GM18505 (cell line): ENCODE measurements around the gene REV1.

Source experiments
- ATAC-seq: cut with Tn5 transposase; IDR thresholded peaks from one replicate; pipeline ENCODE4 v1.9.1; 2021; ENCODE audit not compliant: unreplicated experiment
- POLR2A ChIP-seq: IDR thresholded peaks from 4 replicates; pipeline ENCODE4 v1.6.1; 2011; ENCODE audit warnings: borderline replicate concordance; ENCODE audit not compliant: insufficient read depth, insufficient read length; ENCODE audit errors: extremely low read depth

REV1 gene

GRCh38 chr2:99495115-99495860 lies 5.5 kb upstream of the REV1 start:
- no peak for TF ChIP-seq POLR2A
- ATAC-seq, result no peak

GRCh38 chr2:99492721-99493120 lies 2.9 kb upstream of the REV1 start:
- TF ChIP-seq POLR2A, result no peak
- ATAC-seq, result no peak

- ATAC-seq, result no peak
- TF ChIP-seq POLR2A, result no peak
Measured at GRCh38 chr2:99490623-99491461, 1.0 kb upstream of the REV1 start.

- peak; percentile 33 for ATAC-seq
- peak; percentile 8 for TF ChIP-seq POLR2A
Measured at GRCh38 chr2:99489063-99489760, 605 bp downstream of the REV1 start.

- no peak for TF ChIP-seq POLR2A
- ATAC-seq, result no peak
Measured at GRCh38 chr2:99488539-99489062, 1.2 kb downstream of the REV1 start.

GRCh38 chr2:99487906-99488305 lies 1.9 kb downstream of the REV1 start:
- no peak for ATAC-seq
- no peak for TF ChIP-seq POLR2A

- TF ChIP-seq POLR2A, result no peak
- no peak for ATAC-seq
Measured at GRCh38 chr2:99485824-99486223, 4.0 kb downstream of the REV1 start.

- no peak for TF ChIP-seq POLR2A
- ATAC-seq, result no peak
Measured at GRCh38 chr2:99485411-99485810, 4.4 kb downstream of the REV1 start.

GRCh38 chr2:99484205-99484604 lies 5.6 kb downstream of the REV1 start:
- no peak for TF ChIP-seq POLR2A
- ATAC-seq, result no peak

- no peak for ATAC-seq
- no peak for TF ChIP-seq POLR2A
Measured at GRCh38 chr2:99481941-99482340, 7.9 kb downstream of the REV1 start.

GRCh38 chr2:99481527-99481926 lies 8.3 kb downstream of the REV1 start:
- no peak for TF ChIP-seq POLR2A
- no peak for ATAC-seq

- no peak for TF ChIP-seq POLR2A
Measured at GRCh38 chr2:99480390-99480789, 9.4 kb downstream of the REV1 start.

GRCh38 chr2:99478632-99479031 lies 11.2 kb downstream of the REV1 start:
- no peak for ATAC-seq
- no peak for TF ChIP-seq POLR2A

More at GRCh38 chr2:99480390-99480789, 9.4 kb downstream of the REV1 start:
- ATAC-seq, result no peak
